Small intestine (tissue), 7 donors: ENCODE data around the gene TSPAN3. TPM values are rescaled to one million over a fixed set of nuclear protein-coding genes. Genes with fewer than 3 reads are reported as not detected.

Source experiments
- DNase-seq, 2 donors: peaks; one replicate each; pipeline versions ENCODE4 v3.0.0 to v3.0.0-alpha.2; 2013
- FAIRE-seq: peaks from 2 replicates; lab custom pipeline; 2012; peaks lifted over from hg19 to GRCh38; lab: Jason Lieb, UNC
- H3K27ac ChIP-seq, 3 donors: one replicate each; pipeline ENCODE4 v1.5.1; 2013; ENCODE audit warnings: low read length in 2 of 3, mild to moderate bottlenecking in 2 of 3, control low read depth in 1 of 3, inconsistent platforms in 1 of 3, low read depth in 1 of 3, moderate library complexity in 1 of 3
- H3K27me3 ChIP-seq, 3 donors: one replicate each; pipeline ENCODE4 v1.6.1; 2013; ENCODE audit warnings: low read length in 3 of 3, inconsistent platforms in 1 of 3; ENCODE audit not compliant: control insufficient read depth in 3 of 3, insufficient read depth in 3 of 3
- H3K36me3 ChIP-seq, 3 donors: one replicate each; pipeline ENCODE4 v1.6.1; 2013; ENCODE audit warnings: low read length in 3 of 3, inconsistent platforms in 1 of 3, low read depth in 1 of 3, mild to moderate bottlenecking in 1 of 3, moderate library complexity in 1 of 3; ENCODE audit not compliant: control insufficient read depth in 3 of 3, insufficient read depth in 2 of 3
- H3K4me1 ChIP-seq, 3 donors: one replicate each; pipeline ENCODE4 v1.6.1; 2013; ENCODE audit warnings: low read length in 2 of 3, inconsistent platforms in 1 of 3, low read depth in 1 of 3, mild to moderate bottlenecking in 1 of 3, moderate library complexity in 1 of 3; ENCODE audit not compliant: control insufficient read depth in 3 of 3, insufficient read depth in 2 of 3
- H3K4me3 ChIP-seq, 3 donors: one replicate each; pipeline ENCODE4 v1.5.1; 2013; ENCODE audit warnings: low read length in 3 of 3, control low read depth in 1 of 3, inconsistent platforms in 1 of 3, low read depth in 1 of 3, mild to moderate bottlenecking in 1 of 3, moderate library complexity in 1 of 3
- H3K9me3 ChIP-seq, 2 donors: one replicate each; pipeline ENCODE4 v1.6.1; 2013; ENCODE audit warnings: low read depth in 1 of 2, low read length in 1 of 2; ENCODE audit not compliant: control insufficient read depth in 2 of 2, insufficient read depth in 1 of 2
- WGBS, 3 donors: extraction: QIAGEN DNeasy Blood & Tissue Kit; methylation state at CpG; one replicate each; pipeline ENCODE4 v1.1.7; 2013; 5-methylcytosine and 5-hydroxymethylcytosine counted together
- polyA plus RNA-seq, 4 donors: library from polyadenylated mRNA; stranded (reverse) in 3 of 4; unstranded in 1 of 4; fragments of 200-250 nt in 3 of 4; fragments of 120-200 nt in 1 of 4; gene quantifications; one replicate each; pipeline versions ENCODE4 v1.2.1 to v1.2.3, GENCODE V29; 2013
- donor health status: healthy with polysubstance abuse.
- donor health status: control.
- donor health status: control.
- donor health status: Bipolar disorder and iron deficiency.
- donor health status: healthy.

The TSPAN3 gene
- polyA plus RNA-seq, 4 donors: 263 to 628 (median 343) TPM

GRCh38 chr15:77036537-77037387, 34.1 kb downstream of the TSPAN3 start:
- WGBS, 3 donors: 87 to 90% (median 89%) methylated on average over 20 to 22 of the region's 22 CpGs
- Histone ChIP-seq H3K4me1 (peaks cover 0 to 21% (median 0%) of the 10 kb centered on the region in 3 donors), H3K27ac (no peak overlapping the region), H3K27me3 (no peaks in the 10 kb centered on the region), H3K4me3 (no peak overlapping the region), H3K9me3 (peaks cover 0 to 12% of the 10 kb centered on the region in 2 donors), H3K36me3 (peaks cover 0 to 53% (median 10%) of the 10 kb centered on the region in 3 donors)
- DNase-seq (no peak), FAIRE-seq (no peak)

- FAIRE-seq: no peak
- Histone ChIP-seq H3K27me3 (no peaks in the 10 kb centered on the region), H3K4me3 (no peak overlapping the region), H3K4me1 (peaks cover 0 to 21% (median 0%) of the 10 kb centered on the region in 3 donors), H3K9me3 (peaks cover 0 to 12% of the 10 kb centered on the region in 2 donors), H3K27ac (no peak overlapping the region), H3K36me3 (peaks cover 0 to 49% (median 10%) of the 10 kb centered on the region in 3 donors)
- 73 to 81% (median 76%) methylated on average over 13 of the region's 13 CpGs for WGBS, 3 donors
- DNase-seq: no peak
These were observed 34.9 kb downstream of the TSPAN3 start for GRCh38 chr15:77035999-77036471.

GRCh38 chr15:77035584-77035983, 35.3 kb downstream of the TSPAN3 start:
- Histone ChIP-seq H3K9me3 (peaks cover 0 to 12% of the 10 kb centered on the region in 2 donors), H3K4me1 (peaks cover 0 to 21% (median 0%) of the 10 kb centered on the region in 3 donors), H3K27me3 (peaks cover 0 to 1% (median 0%) of the 10 kb centered on the region in 3 donors), H3K27ac (no peak overlapping the region), H3K36me3 (peaks cover 0 to 47% (median 10%) of the 10 kb centered on the region in 3 donors), H3K4me3 (no peak overlapping the region)
- FAIRE-seq: no peak
- WGBS, 3 donors: 81 to 88% (median 83%) methylated on average over 8 to 9 of the region's 9 CpGs
- no peak for DNase-seq

- Histone ChIP-seq H3K36me3 (peaks cover 0 to 40% (median 10%) of the 10 kb centered on the region in 3 donors), H3K9me3 (peaks cover 0 to 12% of the 10 kb centered on the region in 2 donors), H3K4me3 (no peak overlapping the region), H3K27me3 (peaks cover 0 to 8% (median 0%) of the 10 kb centered on the region in 3 donors), H3K4me1 (peaks cover 0 to 26% (median 0%) of the 10 kb centered on the region in 3 donors), H3K27ac (no peak overlapping the region)
- DNase-seq: peak in 1 of 2 donors; percentile 55
- WGBS, 3 donors: 45 to 58% (median 58%) methylated on average over 14 of the region's 14 CpGs
- no peak for FAIRE-seq
These were observed 36.0 kb downstream of the TSPAN3 start for GRCh38 chr15:77034695-77035489.

GRCh38 chr15:77033729-77034671, 36.9 kb downstream of the TSPAN3 start:
- Histone ChIP-seq H3K27ac (no peak overlapping the region), H3K36me3 (peaks cover 0 to 31% (median 10%) of the 10 kb centered on the region in 3 donors), H3K9me3 (peaks cover 0 to 10% of the 10 kb centered on the region in 2 donors), H3K27me3 (peaks cover 0 to 12% (median 0%) of the 10 kb centered on the region in 3 donors), H3K4me3 (no peak overlapping the region), H3K4me1 (peaks cover 0 to 35% (median 0%) of the 10 kb centered on the region in 3 donors)
- FAIRE-seq (no peak), DNase-seq (no peak)
- 69 to 78% (median 77%) methylated on average over 11 to 13 of the region's 13 CpGs for WGBS, 3 donors

GRCh38 chr15:77033417-77033728, 37.5 kb downstream of the TSPAN3 start:
- H3K4me1 ChIP-seq: peaks cover 0 to 40% (median 0%) of the 10 kb centered on the region in 3 donors

GRCh38 chr15:77032647-77033416, 38.1 kb downstream of the TSPAN3 start:
- no peak for DNase-seq
- WGBS, 3 donors: 54 to 79% (median 61%) methylated on average over 15 to 18 of the region's 18 CpGs
- peaks cover 0 to 15% (median 0%) of the 10 kb centered on the region in 3 donors for H3K27me3 ChIP-seq
- H3K4me1 ChIP-seq: peaks cover 0 to 45% (median 0%) of the 10 kb centered on the region in 3 donors
- peaks cover 0 to 5% of the 10 kb centered on the region in 2 donors for H3K9me3 ChIP-seq
- no peak overlapping the region for H3K4me3 ChIP-seq
- no peak overlapping the region for H3K27ac ChIP-seq
- peaks cover 0 to 22% (median 10%) of the 10 kb centered on the region in 3 donors for H3K36me3 ChIP-seq
- no peak for FAIRE-seq

More at GRCh38 chr15:77033417-77033728, 37.5 kb downstream of the TSPAN3 start:
- FAIRE-seq: no peak
- no peak for DNase-seq
- WGBS, 3 donors: 81 to 95% (median 87%) methylated on average over 4 of the region's 4 CpGs
- Histone ChIP-seq H3K9me3 (peaks cover 0 to 8% of the 10 kb centered on the region in 2 donors), H3K27me3 (peaks cover 0 to 15% (median 0%) of the 10 kb centered on the region in 3 donors), H3K4me3 (no peak overlapping the region), H3K36me3 (peaks cover 0 to 24% (median 10%) of the 10 kb centered on the region in 3 donors), H3K27ac (no peak overlapping the region)
